H9 (cell line): Measurements from ENCODE around the gene OR1L6. TPM values are rescaled to one million over a fixed set of nuclear protein-coding genes. Genes with fewer than 3 reads are reported as not detected.

ENCODE experiments used
- DNase-seq: peaks from one replicate; pipeline ENCODE4 v3.0.0-alpha.2; 2017
- H2AFZ ChIP-seq: one replicate; pipeline ENCODE4 v1.6.1; 2013; ENCODE audit warnings: mild to moderate bottlenecking, low read length, control low read depth, moderate library complexity
- H2AK5ac ChIP-seq: 2 replicates; pipeline ENCODE4 v1.6.1; 2013; ENCODE audit warnings: low read length, control low read depth, mixed read lengths; ENCODE audit not compliant: insufficient read length
- H2BK120ac ChIP-seq: one replicate; pipeline ENCODE4 v1.6.1; 2013; ENCODE audit warnings: low read depth, mild to moderate bottlenecking, low read length, control low read depth, inconsistent platforms; ENCODE audit not compliant: poor library complexity, severe bottlenecking
- H2BK12ac ChIP-seq: 2 replicates; pipeline ENCODE4 v1.6.1; 2013; ENCODE audit warnings: low read length, control low read depth, mixed read lengths, low read depth; ENCODE audit not compliant: insufficient read length
- H2BK15ac ChIP-seq: 2 replicates; pipeline ENCODE4 v1.6.1; 2013; ENCODE audit warnings: low read depth, low read length, control low read depth
- H2BK20ac ChIP-seq: one replicate; pipeline ENCODE4 v1.6.1; 2013; ENCODE audit warnings: low read depth, mild to moderate bottlenecking, low read length, control low read depth, inconsistent platforms; ENCODE audit not compliant: poor library complexity, severe bottlenecking
- H2BK5ac ChIP-seq: 2 replicates; pipeline ENCODE4 v1.6.1; 2013; ENCODE audit warnings: low read length, control low read depth, mixed read lengths; ENCODE audit not compliant: insufficient read length
- H3K14ac ChIP-seq: 2 replicates; pipeline ENCODE4 v1.6.1; 2013; ENCODE audit warnings: low read length, control low read depth; ENCODE audit not compliant: insufficient read depth
- H3K18ac ChIP-seq: 2 replicates; pipeline ENCODE4 v1.6.1; 2013; ENCODE audit warnings: low read depth, mild to moderate bottlenecking, mixed read lengths, low read length, control low read depth; ENCODE audit not compliant: insufficient read length
- H3K23ac ChIP-seq: 2 replicates; pipeline ENCODE4 v1.6.1; 2013; ENCODE audit warnings: low read length, control low read depth, mixed read lengths, low read depth; ENCODE audit not compliant: insufficient read length
- H3K23me2 ChIP-seq: 2 replicates; pipeline ENCODE4 v1.6.1; 2013; ENCODE audit warnings: low read depth, mild to moderate bottlenecking, mixed read lengths, low read length, control low read depth; ENCODE audit not compliant: insufficient read length, poor library complexity, severe bottlenecking
- H3K27ac ChIP-seq: 2 replicates; pipeline ENCODE4 v1.5.1; 2013; ENCODE audit warnings: low read length, control low read depth, mixed read lengths, low read depth; ENCODE audit not compliant: insufficient read length
- H3K27me3 ChIP-seq: 2 replicates; pipeline ENCODE4 v1.6.1; 2013; ENCODE audit warnings: low read length, control low read depth, inconsistent platforms; ENCODE audit not compliant: insufficient read depth
- H3K4ac ChIP-seq: 2 replicates; pipeline ENCODE4 v1.6.1; 2013; ENCODE audit warnings: low read depth, mild to moderate bottlenecking, control low read depth, inconsistent platforms, low read length, moderate library complexity
- H3K4me1 ChIP-seq: 2 replicates; pipeline ENCODE4 v1.6.1; 2013; ENCODE audit warnings: low read length, control low read depth, inconsistent platforms; ENCODE audit not compliant: insufficient read depth
- H3K4me2 ChIP-seq: 2 replicates; pipeline ENCODE4 v1.6.1; 2013; ENCODE audit warnings: low read length, control low read depth, mixed read lengths; ENCODE audit not compliant: insufficient read length, insufficient read depth
- H3K56ac ChIP-seq: 2 replicates; pipeline ENCODE4 v1.6.1; 2013; ENCODE audit warnings: low read depth, mild to moderate bottlenecking, mixed read lengths, low read length, control low read depth; ENCODE audit not compliant: insufficient read length
- H3K79me1 ChIP-seq: 2 replicates; pipeline ENCODE4 v1.6.1; 2013; ENCODE audit warnings: low read depth, mild to moderate bottlenecking, moderate library complexity, low read length, control low read depth, inconsistent platforms; ENCODE audit not compliant: insufficient read depth, poor library complexity, severe bottlenecking
- H3K79me2 ChIP-seq: 2 replicates; pipeline ENCODE4 v1.6.1; 2013; ENCODE audit warnings: low read length, control low read depth, inconsistent platforms; ENCODE audit not compliant: insufficient read depth
- H3K9ac ChIP-seq: 2 replicates; pipeline ENCODE4 v1.6.1; 2013; ENCODE audit warnings: low read length, control low read depth, mixed read lengths; ENCODE audit not compliant: insufficient read length; ENCODE audit errors: extremely low read depth
- H3K9me3 ChIP-seq: one replicate; pipeline ENCODE4 v1.6.1; 2013; ENCODE audit warnings: low read depth, low read length, inconsistent platforms; ENCODE audit not compliant: control insufficient read depth
- H3T11ph ChIP-seq: one replicate; pipeline ENCODE4 v1.6.1; 2013; ENCODE audit warnings: mild to moderate bottlenecking, low read length, control low read depth, inconsistent platforms
- H4K20me1 ChIP-seq: one replicate; pipeline ENCODE4 v1.6.1; 2013; ENCODE audit not compliant: control insufficient read depth, insufficient read length, insufficient read depth
- H4K5ac ChIP-seq: 2 replicates; pipeline ENCODE4 v1.6.1; 2013; ENCODE audit warnings: low read depth, mild to moderate bottlenecking, mixed read lengths, low read length, control low read depth; ENCODE audit not compliant: insufficient read length
- H4K8ac ChIP-seq: replicated peaks from 2 replicates; pipeline ENCODE4 v1.6.1; 2013; ENCODE audit warnings: low read length, control low read depth, mixed read lengths, low read depth; ENCODE audit not compliant: insufficient read length
- H4K91ac ChIP-seq: 2 replicates; pipeline ENCODE4 v1.6.1; 2013; ENCODE audit warnings: low read depth, mild to moderate bottlenecking, moderate library complexity, mixed read lengths, low read length, control low read depth; ENCODE audit not compliant: insufficient read length
- H3K27ac Mint-ChIP-seq, 3 experiments: 2 replicates in 2 of 3; 3 replicates in 1 of 3; pipeline ENCODE4 v1.8.0; 2020 to 2021; ENCODE audit warnings: mixed read lengths in 3 of 3, mild to moderate bottlenecking in 1 of 3, moderate library complexity in 1 of 3
- H3K27me3 Mint-ChIP-seq: 2 replicates; pipeline ENCODE4 v1.8.0; 2021; ENCODE audit warnings: low read depth, mild to moderate bottlenecking, moderate library complexity, mixed read lengths
- H3K36me3 Mint-ChIP-seq, 3 experiments: 2 replicates in 2 of 3; 3 replicates in 1 of 3; pipeline ENCODE4 v1.8.0; 2020 to 2021; ENCODE audit warnings: low read depth in 3 of 3, mixed read lengths in 3 of 3; ENCODE audit not compliant: insufficient read depth in 1 of 3
- H3K4me1 Mint-ChIP-seq, 2 experiments: 2 replicates each; pipeline ENCODE4 v1.8.0; 2020; ENCODE audit warnings: mixed read lengths in 2 of 2
- H3K4me3 Mint-ChIP-seq, 2 experiments: 2 replicates in 1 of 2; 3 replicates in 1 of 2; pipeline ENCODE4 v1.8.0; 2020 to 2021; ENCODE audit warnings: mild to moderate bottlenecking in 2 of 2, mixed read lengths in 2 of 2, moderate library complexity in 1 of 2
- H3K9me3 Mint-ChIP-seq, 2 experiments: 2 replicates in 1 of 2; 3 replicates in 1 of 2; pipeline ENCODE4 v1.8.0; 2020; ENCODE audit warnings: mild to moderate bottlenecking in 2 of 2, mixed read lengths in 2 of 2, moderate library complexity in 1 of 2
- CTCF ChIP-seq: fragments of 200-600 bp; sonication (generic); conservative IDR thresholded peaks from 3 replicates; pipeline ENCODE4 v1.8.0; 2021; ENCODE audit warnings: antibody characterized with exemption, mild to moderate bottlenecking
- whole genome bisulfite sequencing: extraction: QIAGEN DNeasy Blood & Tissue Kit; methylation state at CpG from one replicate; pipeline ENCODE4 v1.1.7; 2013; ENCODE audit warnings: missing lambda C conversion rate, low lambda C conversion rate, mixed read lengths; ENCODE audit not compliant: insufficient read length; ENCODE audit errors: extremely low coverage; 5-methylcytosine and 5-hydroxymethylcytosine counted together
- total RNA-seq: library from RNA; stranded (reverse); gene quantifications from 2 replicates; pipeline ENCODE4 v1.2.1, GENCODE V29; 2021

OR1L6 gene
- total RNA-seq, 1 experiment from 2014 or later: not detected

GRCh38 chr9:122781671-122782070 lies 39.6 kb downstream of the OR1L6 start:
- no CpG with 5 or more reads among the region's 3 CpGs for WGBS

More at GRCh38 chr9:122781671-122782070, 39.6 kb downstream of the OR1L6 start:
- TF ChIP-seq CTCF: no peak
- Histone ChIP-seq H3K9ac (no peak overlapping the region), H3K4ac (no peak overlapping the region), H2BK20ac (no peak overlapping the region), H2BK5ac (no peak overlapping the region), H4K20me1 (no peaks in the 10 kb centered on the region), H2BK15ac (no peak overlapping the region), H2BK120ac (no peak overlapping the region), H3K14ac (no peak overlapping the region), H3K56ac (no peak overlapping the region), H3K27me3 (no peaks in the 10 kb centered on the region), H3K4me1 (no peaks in the 10 kb centered on the region), H2AK5ac (no peak overlapping the region), H3K9me3 (peaks cover 46% of the 10 kb centered on the region), H4K91ac (no peak overlapping the region), H3K23me2 (no peaks in the 10 kb centered on the region), H4K8ac (no peak overlapping the region), H3T11ph (no peak overlapping the region), H3K4me2 (no peak overlapping the region), H3K79me2 (no peaks in the 10 kb centered on the region), H3K23ac (no peak overlapping the region), H3K18ac (no peak overlapping the region), H3K79me1 (no peaks in the 10 kb centered on the region), H3K27ac (no peak overlapping the region), H2AFZ (no peak overlapping the region), H2BK12ac (no peak overlapping the region), H4K5ac (no peak overlapping the region)
- DNase-seq: no peak
- Mint-ChIP-seq H3K4me1 (no peaks in the 10 kb centered on the region), H3K27ac (no peak overlapping the region), H3K4me3 (no peak overlapping the region), H3K36me3 (peaks cover 0 to 12% (median 0%) of the 10 kb centered on the region in 3 experiments; a peak in 2 of 7 replicates), H3K9me3 (peaks cover 41 to 71% of the 10 kb centered on the region in 2 experiments), H3K27me3 (no peaks in the 10 kb centered on the region; the same call in 1 of the 2 replicates)
